ENCODE measurements around the gene ELAVL2. TPM values are rescaled to one million over a fixed set of nuclear protein-coding genes. Genes with fewer than 3 reads are reported as not detected.

ELAVL2 gene
- polyA plus RNA-seq, 1 donor from 2014 or later: 106 TPM

GRCh38 chr9:23768861-23769260, 57.2 kb downstream of the ELAVL2 start:
- Histone ChIP-seq H3K27ac (ENCODE audit: low read length) (no peak overlapping the region), H3K4me2 (ENCODE audit: low read length) (no peak overlapping the region), H3K9ac (ENCODE audit: low read length) (no peak overlapping the region), H3K9me3 (ENCODE audit: low read length) (no peaks in the 10 kb centered on the region), H2AFZ (ENCODE audit: low read depth, low read length) (no peak overlapping the region), H3K4me3 (ENCODE audit: low read length) (no peak overlapping the region), H3F3A (ENCODE audit: insufficient read depth, low read length, poor library complexity, severe bottlenecking) (no peaks in the 10 kb centered on the region), H4K20me1 (ENCODE audit: insufficient read depth) (no peaks in the 10 kb centered on the region), H3K36me3 (ENCODE audit: insufficient read depth, low read length) (peaks cover 4% of the 10 kb centered on the region), H3K9me2 (ENCODE audit: insufficient read depth, low read length) (no peaks in the 10 kb centered on the region), H3K79me2 (replicated peaks; ENCODE audit: insufficient read depth, low read length) (peaks cover 37% of the 10 kb centered on the region), H3K27me3 (ENCODE audit: insufficient read depth, low read depth, low read length) (no peaks in the 10 kb centered on the region)
- TF ChIP-seq TAF1 (IDR thresholded peaks at IDR 0.05; ENCODE audit: low read depth) (no peak), SMC3 (conservative IDR thresholded peaks at IDR 0.05; ENCODE audit: poor library complexity) (no peak)

DNA sequence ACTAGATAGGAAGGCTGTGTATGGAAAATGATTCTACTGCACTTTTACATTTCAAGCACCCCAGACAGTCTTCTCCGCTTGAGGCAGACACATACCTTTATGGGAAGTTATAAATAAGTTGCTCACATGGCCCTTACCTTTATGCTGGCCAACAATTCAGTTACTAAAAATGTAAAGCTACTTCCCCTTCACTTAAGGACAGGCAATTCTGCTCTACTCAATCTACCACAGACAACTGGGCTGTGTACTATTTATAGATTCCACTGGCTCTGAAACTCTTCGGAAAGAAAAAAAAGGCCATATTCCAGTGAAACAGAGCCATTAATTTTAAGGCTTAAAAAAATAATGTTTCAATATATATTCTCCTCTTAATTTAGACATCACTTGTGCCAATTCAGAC, 59.4 kb downstream of the ELAVL2 start:
- Histone ChIP-seq H3K4me2 (ENCODE audit: low read length) (no peak overlapping the region), H4K20me1 (ENCODE audit: insufficient read depth) (no peaks in the 10 kb centered on the region), H3K9me2 (ENCODE audit: insufficient read depth, low read length) (no peaks in the 10 kb centered on the region), H3F3A (ENCODE audit: insufficient read depth, low read length, poor library complexity, severe bottlenecking) (no peaks in the 10 kb centered on the region), H3K79me2 (replicated peaks; ENCODE audit: insufficient read depth, low read length) (peaks cover 40% of the 10 kb centered on the region), H3K27me3 (ENCODE audit: insufficient read depth, low read depth, low read length) (no peaks in the 10 kb centered on the region), H3K27ac (ENCODE audit: low read length) (no peak overlapping the region), H3K36me3 (ENCODE audit: insufficient read depth, low read length) (peaks cover 4% of the 10 kb centered on the region), H3K9ac (ENCODE audit: low read length) (no peak overlapping the region), H3K4me3 (ENCODE audit: low read length) (no peak overlapping the region), H2AFZ (ENCODE audit: low read depth, low read length) (no peak overlapping the region), H3K9me3 (ENCODE audit: low read length) (no peaks in the 10 kb centered on the region)
- no peak for TF ChIP-seq MXI1 (conservative IDR thresholded peaks at IDR 0.05; ENCODE audit: poor library complexity, severe bottlenecking)
- TF ChIP-seq RAD21 (conservative IDR thresholded peaks at IDR 0.05): no peak
- TF ChIP-seq, protein P1, sequence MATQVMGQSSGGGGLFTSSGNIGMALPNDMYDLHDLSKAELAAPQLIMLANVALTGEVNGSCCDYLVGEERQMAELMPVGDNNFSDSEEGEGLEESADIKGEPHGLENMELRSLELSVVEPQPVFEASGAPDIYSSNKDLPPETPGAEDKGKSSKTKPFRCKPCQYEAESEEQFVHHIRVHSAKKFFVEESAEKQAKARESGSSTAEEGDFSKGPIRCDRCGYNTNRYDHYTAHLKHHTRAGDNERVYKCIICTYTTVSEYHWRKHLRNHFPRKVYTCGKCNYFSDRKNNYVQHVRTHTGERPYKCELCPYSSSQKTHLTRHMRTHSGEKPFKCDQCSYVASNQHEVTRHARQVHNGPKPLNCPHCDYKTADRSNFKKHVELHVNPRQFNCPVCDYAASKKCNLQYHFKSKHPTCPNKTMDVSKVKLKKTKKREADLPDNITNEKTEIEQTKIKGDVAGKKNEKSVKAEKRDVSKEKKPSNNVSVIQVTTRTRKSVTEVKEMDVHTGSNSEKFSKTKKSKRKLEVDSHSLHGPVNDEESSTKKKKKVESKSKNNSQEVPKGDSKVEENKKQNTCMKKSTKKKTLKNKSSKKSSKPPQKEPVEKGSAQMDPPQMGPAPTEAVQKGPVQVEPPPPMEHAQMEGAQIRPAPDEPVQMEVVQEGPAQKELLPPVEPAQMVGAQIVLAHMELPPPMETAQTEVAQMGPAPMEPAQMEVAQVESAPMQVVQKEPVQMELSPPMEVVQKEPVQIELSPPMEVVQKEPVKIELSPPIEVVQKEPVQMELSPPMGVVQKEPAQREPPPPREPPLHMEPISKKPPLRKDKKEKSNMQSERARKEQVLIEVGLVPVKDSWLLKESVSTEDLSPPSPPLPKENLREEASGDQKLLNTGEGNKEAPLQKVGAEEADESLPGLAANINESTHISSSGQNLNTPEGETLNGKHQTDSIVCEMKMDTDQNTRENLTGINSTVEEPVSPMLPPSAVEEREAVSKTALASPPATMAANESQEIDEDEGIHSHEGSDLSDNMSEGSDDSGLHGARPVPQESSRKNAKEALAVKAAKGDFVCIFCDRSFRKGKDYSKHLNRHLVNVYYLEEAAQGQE (IDR thresholded peaks at IDR 0.05; ENCODE audit: borderline replicate concordance): no peak
- TF ChIP-seq SMC3 (conservative IDR thresholded peaks at IDR 0.05; ENCODE audit: poor library complexity): no peak
- no peak for TF ChIP-seq EZH2 (IDR thresholded peaks at IDR 0.05; ENCODE audit: borderline replicate concordance, insufficient read depth, low read length, poor library complexity, severe bottlenecking)
- no peak for TF ChIP-seq TAF1 (IDR thresholded peaks at IDR 0.05; ENCODE audit: low read depth)
- TF ChIP-seq POLR2AphosphoS5 (IDR thresholded peaks at IDR 0.05): no peak
- no peak for TF ChIP-seq CTCF (IDR thresholded peaks at IDR 0.05; ENCODE audit: poor library complexity, severe bottlenecking)
- no peak for TF ChIP-seq EP300 (conservative IDR thresholded peaks at IDR 0.05; ENCODE audit: poor library complexity, severe bottlenecking)

DNA sequence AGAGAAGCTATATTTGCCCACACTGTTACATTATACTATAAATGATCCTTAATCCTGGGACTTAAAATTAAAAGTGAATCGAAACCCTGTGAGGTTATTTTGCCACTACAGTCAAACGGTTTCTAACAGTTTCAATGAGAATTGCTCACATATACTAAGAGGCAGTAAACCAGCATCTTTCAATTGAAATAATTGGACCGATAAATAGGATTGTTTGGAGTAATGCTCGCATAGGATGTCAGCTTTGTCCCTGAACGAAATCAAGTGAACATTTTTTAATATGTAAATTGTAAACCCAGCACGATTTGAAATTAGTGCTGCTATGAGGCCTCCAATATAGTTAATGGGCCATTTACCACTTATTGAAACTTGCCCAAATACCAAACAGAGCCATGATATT, 60.5 kb downstream of the ELAVL2 start:
- H3K36me3 ChIP-seq (ENCODE audit: insufficient read depth, low read length): peaks cover 4% of the 10 kb centered on the region
- no peak overlapping the region for H2AFZ ChIP-seq (ENCODE audit: low read depth, low read length)
- H3K9me2 ChIP-seq (ENCODE audit: insufficient read depth, low read length): no peaks in the 10 kb centered on the region
- no peaks in the 10 kb centered on the region for H4K20me1 ChIP-seq (ENCODE audit: insufficient read depth)
- H3K27me3 ChIP-seq (ENCODE audit: insufficient read depth, low read depth, low read length): no peaks in the 10 kb centered on the region
- no peak overlapping the region for H3K4me3 ChIP-seq (ENCODE audit: low read length)
- no peaks in the 10 kb centered on the region for H3K9me3 ChIP-seq (ENCODE audit: low read length)
- TF ChIP-seq EZH2 (IDR thresholded peaks at IDR 0.05; ENCODE audit: borderline replicate concordance, insufficient read depth, low read length, poor library complexity, severe bottlenecking): no peak
- TF ChIP-seq MXI1 (conservative IDR thresholded peaks at IDR 0.05; ENCODE audit: poor library complexity, severe bottlenecking): no peak
- TF ChIP-seq RAD21 (conservative IDR thresholded peaks at IDR 0.05): no peak
- no peak for TF ChIP-seq POLR2AphosphoS5 (IDR thresholded peaks at IDR 0.05)
- no peak for TF ChIP-seq EP300 (conservative IDR thresholded peaks at IDR 0.05; ENCODE audit: poor library complexity, severe bottlenecking)
- no peak for TF ChIP-seq TAF1 (IDR thresholded peaks at IDR 0.05; ENCODE audit: low read depth)
- no peak for TF ChIP-seq SMC3 (conservative IDR thresholded peaks at IDR 0.05; ENCODE audit: poor library complexity)
- TF ChIP-seq CTCF (IDR thresholded peaks at IDR 0.05; ENCODE audit: poor library complexity, severe bottlenecking): no peak
- TF ChIP-seq, protein P1 (IDR thresholded peaks at IDR 0.05; ENCODE audit: borderline replicate concordance): no peak
- H3F3A ChIP-seq (ENCODE audit: insufficient read depth, low read length, poor library complexity, severe bottlenecking): no peaks in the 10 kb centered on the region
- no peak overlapping the region for H3K9ac ChIP-seq (ENCODE audit: low read length)
- no peak overlapping the region for H3K27ac ChIP-seq (ENCODE audit: low read length)
- peaks cover 40% of the 10 kb centered on the region for H3K79me2 ChIP-seq (replicated peaks; ENCODE audit: insufficient read depth, low read length)
- no peak overlapping the region for H3K4me2 ChIP-seq (ENCODE audit: low read length)
